Aorta (tissue), 5 donors: ENCODE data around the gene PDE8A. TPM values are rescaled to one million over a fixed set of nuclear protein-coding genes. Genes with fewer than 3 reads are reported as not detected.

Experiments
- ATAC-seq: fragments of 200-7000 bp; cut with Tn5 transposase; one replicate; pipeline ENCODE4 v1.9.1; 2022; ENCODE audit warnings: moderate library complexity; ENCODE audit not compliant: low FRiP score
- DNase-seq, 2 donors: peaks; one replicate each; pipeline ENCODE4 v3.0.0-alpha.2; 2020
- H3K27ac ChIP-seq, 2 donors: one replicate each; pipeline ENCODE4 v1.5.1; 2013; ENCODE audit warnings: low read length in 2 of 2, mild to moderate bottlenecking in 2 of 2, moderate library complexity in 2 of 2, control low read depth in 1 of 2, inconsistent platforms in 1 of 2, low read depth in 1 of 2
- H3K27me3 ChIP-seq, 2 donors: one replicate each; pipeline ENCODE4 v1.6.1; 2013; ENCODE audit warnings: control low read depth in 1 of 2, low read length in 1 of 2, mild to moderate bottlenecking in 1 of 2, moderate library complexity in 1 of 2; ENCODE audit not compliant: insufficient read depth in 2 of 2, control insufficient read depth in 1 of 2
- H3K36me3 ChIP-seq, 2 donors: one replicate each; pipeline ENCODE4 v1.6.1; 2013; ENCODE audit warnings: control low read depth in 1 of 2, low read length in 1 of 2, mild to moderate bottlenecking in 1 of 2; ENCODE audit not compliant: insufficient read depth in 2 of 2, control insufficient read depth in 1 of 2
- H3K4me1 ChIP-seq, 2 donors: one replicate each; pipeline ENCODE4 v1.6.1; 2013; ENCODE audit warnings: low read length in 2 of 2, control low read depth in 1 of 2, mild to moderate bottlenecking in 1 of 2, moderate library complexity in 1 of 2; ENCODE audit not compliant: insufficient read depth in 2 of 2, control insufficient read depth in 1 of 2
- H3K4me3 ChIP-seq, 2 donors: one replicate each; pipeline ENCODE4 v1.5.1; 2013; ENCODE audit warnings: low read length in 2 of 2, control low read depth in 1 of 2, mild to moderate bottlenecking in 1 of 2
- H3K9me3 ChIP-seq: one replicate; pipeline ENCODE4 v1.6.1; 2013; ENCODE audit warnings: mild to moderate bottlenecking, low read length; ENCODE audit not compliant: control insufficient read depth
- WGBS, 2 donors: extraction: QIAGEN DNeasy Blood & Tissue Kit; methylation state at CpG; one replicate each; pipeline ENCODE4 v1.1.7; 2013; 5-methylcytosine and 5-hydroxymethylcytosine counted together
- intact Hi-C, 2 donors: fragments of 100-400 bp; cut with DNase I; formaldehyde crosslinking; loops; one replicate each; pipeline versions ENCODE4 v1.14.2 to v1.15.0; 2022
- polyA plus RNA-seq, 2 donors: library from polyadenylated mRNA; stranded (reverse); fragments of 200-250 nt; gene quantifications; one replicate each; pipeline ENCODE4 v1.2.3, GENCODE V29; 2013
- total RNA-seq, 2 donors: library from RNA; stranded (reverse); fragmentation: NEBNext Ultra II Directional; extraction: Animal tissue kit (Norgen Biotek cat#: 25700); gene quantifications; one replicate each; pipeline ENCODE4 v1.2.1, GENCODE V29; 2021
- donor health status: healthy with polysubstance abuse.
- donor health status: Bipolar disorder and iron deficiency.
- donor health status: DM: no; HTN: no; CAD: no.
- donor health status: DM: no; HTN: no; CAD: no.
- donor health status: DM: yes; HTN: yes; CAD: no.

PDE8A gene
- total and polyA plus RNA-seq, 4 donors, result 8.5 to 71.1 (median 46.6) TPM

DNA sequence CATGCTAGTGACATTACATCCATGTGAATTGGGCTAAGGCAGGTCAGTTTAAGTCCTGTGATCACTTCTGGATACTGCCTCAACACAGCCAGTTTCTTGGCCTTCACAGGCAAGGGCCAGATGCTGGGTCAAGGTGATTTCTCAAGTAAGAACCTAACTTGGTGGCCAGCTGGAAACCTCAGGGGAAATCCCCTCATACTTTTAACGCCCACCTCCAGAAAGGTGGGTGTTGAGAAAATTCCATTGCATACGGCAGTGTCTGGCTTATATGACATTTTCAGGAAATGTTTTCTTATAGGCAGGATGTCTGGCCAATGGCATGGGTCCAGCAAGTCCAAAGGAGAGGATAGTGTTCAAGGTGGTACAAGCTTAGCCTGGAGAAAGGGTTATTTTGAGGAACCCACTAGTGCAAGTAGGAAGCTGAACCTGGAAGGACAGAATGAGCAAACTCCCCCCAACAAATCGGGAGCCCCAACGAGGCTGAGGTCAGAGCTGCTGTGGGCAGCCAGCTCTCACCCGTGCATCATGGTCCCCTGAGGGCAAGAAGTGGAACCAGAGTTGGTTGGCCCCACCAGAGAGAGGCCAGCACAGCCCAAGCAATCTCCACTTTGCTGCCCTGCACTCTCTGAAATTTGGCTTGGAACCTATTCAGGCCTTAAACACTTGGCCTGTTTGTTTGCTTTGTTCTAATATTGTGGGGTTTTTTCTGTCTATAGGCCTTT lies 135.4 kb downstream of the PDE8A start:
- H3K4me3 ChIP-seq, result no peak overlapping the region
- ATAC-seq (no peak), DNase-seq (no peak)
- H3K27me3 ChIP-seq, result no peaks in the 10 kb centered on the region
- intact Hi-C loops, result no loop called here
- 70 to 73% methylated on average over 5 of the region's 5 CpGs for WGBS, 2 donors
- H3K4me1 ChIP-seq, result no peaks in the 10 kb centered on the region
- H3K9me3 ChIP-seq, result no peaks in the 10 kb centered on the region
- no peak overlapping the region for H3K27ac ChIP-seq
- peaks cover 6 to 7% of the 10 kb centered on the region in 2 donors for H3K36me3 ChIP-seq

DNA sequence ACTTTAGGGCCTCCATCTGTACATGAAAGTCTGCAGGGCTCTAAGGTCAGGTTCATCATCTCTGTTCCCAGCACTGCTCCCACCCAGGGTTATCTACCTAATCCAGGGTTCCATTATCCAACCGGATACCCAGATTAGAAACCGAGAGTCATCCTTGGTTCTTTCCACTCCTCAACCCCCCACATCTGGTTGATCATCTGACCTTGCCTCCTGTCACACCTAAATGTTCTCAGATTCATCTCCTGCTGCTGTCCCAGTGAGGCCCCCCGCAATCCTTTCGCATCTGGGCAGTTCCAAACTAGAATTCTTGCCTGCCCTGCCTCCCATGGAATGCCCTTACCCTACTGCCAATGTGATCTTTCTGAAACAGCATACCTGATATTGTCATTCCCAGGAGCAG lies 136.5 kb downstream of the PDE8A start:
- DNase-seq (no peak), ATAC-seq (no peak)
- intact Hi-C loops, result no loop called here
- no peaks in the 10 kb centered on the region for H3K4me1 ChIP-seq
- WGBS, 2 donors, result 96 to 97% methylated on average over 4 of the region's 4 CpGs
- no peaks in the 10 kb centered on the region for H3K9me3 ChIP-seq
- H3K27me3 ChIP-seq, result no peaks in the 10 kb centered on the region
- no peak overlapping the region for H3K27ac ChIP-seq
- H3K4me3 ChIP-seq, result no peak overlapping the region
- peaks cover 6 to 11% of the 10 kb centered on the region in 2 donors for H3K36me3 ChIP-seq

DNA sequence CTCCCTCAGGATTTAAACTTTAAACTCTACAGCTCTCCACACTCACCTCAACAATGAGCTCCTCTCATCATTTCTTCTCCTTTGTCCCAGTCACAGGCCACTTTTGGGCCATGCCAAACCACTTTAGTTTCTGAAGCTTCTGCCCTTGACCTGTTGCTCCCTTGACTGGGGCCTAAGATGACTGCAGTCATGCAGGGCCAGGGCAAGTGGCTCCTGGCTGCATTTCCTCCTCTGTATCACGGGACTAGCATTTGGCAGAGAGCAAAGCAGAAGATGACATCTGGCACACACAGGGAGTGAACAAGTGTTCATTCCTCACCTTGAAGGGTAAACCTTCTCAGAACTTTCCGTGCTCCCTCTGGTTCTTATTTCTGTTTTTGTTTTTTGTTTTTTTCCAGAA lies 136.9 kb downstream of the PDE8A start:
- Histone ChIP-seq H3K27ac (no peak overlapping the region), H3K36me3 (peaks cover 6 to 14% of the 10 kb centered on the region in 2 donors), H3K9me3 (no peaks in the 10 kb centered on the region), H3K4me3 (no peak overlapping the region), H3K4me1 (no peaks in the 10 kb centered on the region), H3K27me3 (no peaks in the 10 kb centered on the region)
- intact Hi-C loops, result no loop called here
- WGBS, 2 donors, result 81 to 85% methylated on average over 2 of the region's 2 CpGs
- no peak for DNase-seq
- ATAC-seq, result no peak

DNA sequence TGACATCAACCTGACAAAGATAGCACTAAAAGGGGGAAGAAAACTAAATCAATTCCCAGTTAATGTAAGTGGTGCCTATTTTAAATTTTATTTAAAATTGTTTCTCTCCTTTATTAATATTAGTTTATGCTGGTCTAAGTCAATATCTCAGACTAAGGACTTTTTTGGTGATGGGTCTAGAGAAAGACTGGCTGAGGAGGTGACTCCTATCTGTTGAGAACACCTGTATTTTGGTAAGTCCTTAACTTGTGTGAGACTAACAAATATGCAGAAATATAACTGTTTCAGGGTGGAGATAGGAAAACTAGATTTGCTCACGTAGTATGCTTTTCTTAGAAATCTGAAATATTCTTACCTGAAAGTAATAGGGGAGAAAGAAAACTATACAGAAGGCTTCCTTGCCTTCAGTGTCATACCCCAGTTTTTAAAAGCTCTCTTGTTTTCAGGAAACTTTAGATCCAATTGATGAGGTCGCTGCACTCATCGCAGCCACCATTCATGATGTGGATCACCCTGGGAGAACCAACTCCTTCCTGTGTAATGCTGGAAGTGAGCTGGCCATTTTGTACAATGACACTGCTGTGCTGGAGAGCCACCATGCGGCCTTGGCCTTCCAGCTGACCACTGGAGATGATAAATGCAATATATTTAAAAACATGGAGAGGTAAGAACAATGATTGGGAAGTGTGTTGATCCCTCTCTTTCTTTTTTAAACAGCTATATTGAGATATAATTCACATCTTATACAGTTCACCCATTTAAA lies 138.9 kb downstream of the PDE8A start:
- Histone ChIP-seq H3K36me3 (peaks cover 6 to 13% of the 10 kb centered on the region in 2 donors), H3K9me3 (no peaks in the 10 kb centered on the region), H3K27me3 (no peaks in the 10 kb centered on the region), H3K27ac (no peak overlapping the region), H3K4me3 (no peak overlapping the region), H3K4me1 (no peaks in the 10 kb centered on the region)
- intact Hi-C loops, result no loop called here
- ATAC-seq (no peak), DNase-seq (no peak)
- 94 to 96% methylated on average over 4 of the region's 4 CpGs for WGBS, 2 donors

DNA sequence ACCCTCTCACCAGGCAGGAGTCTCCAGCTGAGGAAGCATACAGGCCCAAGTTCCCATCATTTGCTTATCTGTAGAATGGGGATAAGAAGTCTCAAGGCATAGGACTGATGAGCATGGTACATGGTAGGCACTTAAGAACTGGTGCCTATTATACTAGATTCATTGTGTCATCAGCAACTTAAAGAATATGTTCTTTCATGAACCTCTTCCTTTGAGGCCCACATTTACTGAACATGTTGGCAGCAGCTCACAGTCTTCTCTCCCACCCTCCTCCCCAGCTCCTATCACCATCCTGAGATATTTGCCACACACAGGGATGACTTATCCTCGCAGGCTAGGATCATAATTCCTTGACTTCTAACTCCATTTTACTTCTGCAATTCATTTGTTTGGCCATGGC lies 142.5 kb downstream of the PDE8A start:
- Histone ChIP-seq H3K4me1 (no peaks in the 10 kb centered on the region), H3K27ac (no peak overlapping the region), H3K36me3 (peaks cover 6 to 9% of the 10 kb centered on the region in 2 donors), H3K27me3 (no peaks in the 10 kb centered on the region), H3K4me3 (no peak overlapping the region), H3K9me3 (no peaks in the 10 kb centered on the region)
- WGBS, 2 donors, result 93% methylated on average over 1 of the region's 1 CpG
- DNase-seq (no peak), ATAC-seq (no peak)
- intact Hi-C loops, result no loop called here

DNA sequence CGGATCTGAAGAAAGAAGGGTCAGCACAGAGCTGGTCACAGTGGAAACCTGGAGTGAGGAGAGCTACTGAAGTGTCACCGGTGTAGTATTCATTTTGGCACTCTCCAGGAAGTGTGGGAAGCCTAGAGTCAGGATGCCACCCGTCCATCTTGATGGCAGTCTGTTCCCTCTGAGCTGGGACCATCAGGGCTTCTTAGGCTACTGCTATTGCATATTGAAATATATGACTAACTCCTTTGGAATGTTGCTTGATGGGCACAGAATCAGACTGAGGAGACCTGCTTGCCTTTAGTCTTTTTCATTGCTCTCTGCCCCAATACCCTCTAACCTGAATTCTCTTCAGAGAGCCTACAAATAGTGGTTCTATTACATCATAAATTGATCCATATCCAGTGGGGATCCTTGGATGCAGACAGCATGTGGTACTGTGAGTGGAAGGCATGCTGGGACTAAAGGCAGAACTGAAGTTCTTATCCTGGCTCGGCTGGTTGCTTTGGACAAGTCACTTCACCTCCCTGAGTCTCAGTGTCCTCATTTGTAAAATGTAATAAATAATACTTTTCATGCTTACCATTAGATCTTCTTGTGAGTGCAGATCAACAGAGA lies 143.5 kb downstream of the PDE8A start:
- ATAC-seq, result no peak
- Histone ChIP-seq H3K27me3 (no peaks in the 10 kb centered on the region), H3K4me3 (no peak overlapping the region), H3K4me1 (no peaks in the 10 kb centered on the region), H3K27ac (no peak overlapping the region), H3K9me3 (no peaks in the 10 kb centered on the region), H3K36me3 (peaks cover 6 to 9% of the 10 kb centered on the region in 2 donors)
- intact Hi-C loops, result no loop called here
- no peak for DNase-seq
- 78 to 85% methylated on average over 4 of the region's 4 CpGs for WGBS, 2 donors

DNA sequence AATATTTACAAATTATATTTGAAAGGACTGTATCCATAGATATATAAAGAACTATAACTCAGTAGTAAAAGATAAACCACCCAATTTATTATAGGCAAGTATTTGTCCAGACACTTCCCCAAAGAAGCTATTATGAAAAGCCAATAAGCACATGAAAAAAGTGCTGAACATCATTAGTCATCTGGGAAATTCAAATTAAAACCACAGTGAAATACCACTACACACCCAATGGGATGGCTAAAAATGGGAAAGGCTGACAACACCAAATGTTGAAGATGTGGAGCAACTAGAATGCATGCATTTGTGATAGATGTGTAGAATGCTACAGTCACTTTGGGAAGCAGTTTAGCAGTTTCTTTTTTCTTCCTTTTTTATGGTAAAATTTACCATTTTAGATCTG lies 147.0 kb downstream of the PDE8A start:
- H3K9me3 ChIP-seq, result no peaks in the 10 kb centered on the region
- no peak for ATAC-seq
- H3K36me3 ChIP-seq, result peaks cover 0 to 1% of the 10 kb centered on the region in 2 donors
- intact Hi-C loops, result no loop called here
- no peak overlapping the region for H3K4me3 ChIP-seq
- no peaks in the 10 kb centered on the region for H3K4me1 ChIP-seq
- DNase-seq, result no peak
- no peaks in the 10 kb centered on the region for H3K27me3 ChIP-seq
- H3K27ac ChIP-seq, result no peak overlapping the region

DNA sequence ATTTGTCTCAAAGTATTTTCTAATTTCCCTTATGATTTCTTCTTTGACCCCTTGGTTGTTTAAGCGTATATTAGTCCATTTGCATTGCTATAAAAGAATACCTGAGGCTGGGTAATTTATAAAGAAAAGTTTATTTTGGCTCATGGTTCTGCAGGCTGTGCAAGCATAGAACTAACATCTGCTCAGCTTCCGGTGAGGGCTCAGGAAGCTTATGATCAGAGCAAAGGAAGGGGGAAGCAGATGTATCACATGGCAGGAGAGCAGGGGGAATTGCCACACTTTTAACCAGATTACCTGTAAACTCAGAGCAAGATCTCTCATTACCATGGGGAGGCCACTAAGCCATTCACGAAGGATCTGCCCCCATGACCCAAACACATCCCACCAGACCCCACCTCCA lies 148.2 kb downstream of the PDE8A start:
- WGBS, 2 donors, result 73 to 94% methylated on average over 3 of the region's 3 CpGs
- H3K36me3 ChIP-seq, result no peaks in the 10 kb centered on the region
- H3K27me3 ChIP-seq, result no peaks in the 10 kb centered on the region
- no peak for ATAC-seq
- H3K27ac ChIP-seq, result no peak overlapping the region
- intact Hi-C loops, result no loop called here
- H3K9me3 ChIP-seq, result no peaks in the 10 kb centered on the region
- no peak overlapping the region for H3K4me3 ChIP-seq
- DNase-seq, result no peak
- H3K4me1 ChIP-seq, result no peaks in the 10 kb centered on the region

DNA sequence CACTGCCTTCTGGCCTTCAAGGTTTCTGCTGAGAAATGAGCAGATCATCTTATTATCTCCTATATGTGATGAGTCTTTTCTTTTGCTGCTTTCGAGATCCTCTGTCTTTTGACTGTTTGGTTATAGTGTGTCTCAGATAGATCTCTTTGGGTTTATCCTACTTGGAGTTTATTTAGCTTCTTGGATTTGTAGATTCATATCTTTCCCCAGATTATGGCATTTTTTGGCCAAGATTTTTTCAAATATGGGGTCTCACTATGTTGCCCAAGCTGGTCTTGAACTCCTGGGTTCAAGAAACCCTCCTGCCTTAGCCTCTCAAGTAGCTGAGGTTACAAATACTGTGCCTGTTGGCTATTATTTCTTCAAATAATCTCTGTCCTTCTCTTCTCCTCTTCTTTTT lies 150.3 kb downstream of the PDE8A start:
- intact Hi-C loops, result no loop called here
- WGBS, 2 donors, result 98 to 100% methylated on average over 1 of the region's 1 CpG
- H3K27ac ChIP-seq, result no peak overlapping the region
- H3K36me3 ChIP-seq, result peaks cover 0 to 4% of the 10 kb centered on the region in 2 donors
- no peak overlapping the region for H3K4me3 ChIP-seq
- H3K4me1 ChIP-seq, result no peaks in the 10 kb centered on the region
- H3K9me3 ChIP-seq, result no peaks in the 10 kb centered on the region
- no peak for ATAC-seq
- DNase-seq, result no peak
- H3K27me3 ChIP-seq, result no peaks in the 10 kb centered on the region
